Effector CD4-positive, alpha-beta T cell (primary cell): ENCODE results near the gene RASAL1.
A peak's percentile ranks its signal among the peaks of the same experiment; 100 is the strongest.

Experiments
- DNase-seq: peaks from one replicate; pipeline ENCODE4 v3.0.0-alpha.2; 2020

The RASAL1 gene

GRCh38 chr12:113114447-113115178, 20.9 kb downstream of the RASAL1 start:
- no peak for DNase-seq

GRCh38 chr12:113113397-113113796, 22.2 kb downstream of the RASAL1 start:
- no peak for DNase-seq

- DNase-seq: no peak
Measured at GRCh38 chr12:113112043-113112899, 23.3 kb downstream of the RASAL1 start.

- DNase-seq: no peak
Measured at GRCh38 chr12:113111247-113111646, 24.3 kb downstream of the RASAL1 start.

DNA sequence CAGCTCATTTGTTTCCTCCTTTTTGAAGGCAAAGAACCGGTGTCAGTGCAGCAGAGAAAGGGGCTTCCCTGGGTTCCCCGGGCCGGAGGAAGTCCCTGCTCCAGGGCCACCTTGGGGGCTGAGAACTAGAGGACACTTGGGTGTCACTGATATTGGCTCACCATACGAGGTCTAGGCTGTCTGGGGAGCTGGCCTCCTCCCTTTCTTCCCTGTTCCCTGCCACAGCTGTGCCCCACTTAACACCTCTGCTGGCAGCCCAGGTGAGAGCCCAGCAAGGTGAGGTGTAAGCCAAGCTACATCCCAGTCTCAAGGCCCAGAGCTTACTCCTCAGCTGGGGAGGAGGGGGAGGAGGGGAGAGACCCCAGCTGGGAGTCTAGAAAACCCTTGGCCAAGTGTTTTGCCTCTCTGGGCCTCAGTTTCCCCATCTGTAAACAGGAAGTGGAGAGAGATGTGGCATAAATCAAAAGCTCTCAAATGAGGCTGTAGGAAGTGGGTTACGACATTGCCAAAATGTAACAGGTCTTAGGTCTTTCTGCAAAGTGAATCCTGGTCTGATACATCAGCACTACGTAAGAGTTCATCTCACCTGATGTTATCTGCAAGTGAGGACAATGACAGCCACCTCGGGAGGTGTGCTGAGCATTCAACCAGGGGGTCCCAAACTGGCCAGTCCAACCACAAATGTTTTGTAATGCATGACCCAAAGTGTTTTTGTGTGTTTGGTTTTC, 25.5 kb downstream of the RASAL1 start:
- no peak for DNase-seq

- no peak for DNase-seq
Measured at GRCh38 chr12:113109360-113109759, 26.2 kb downstream of the RASAL1 start.

DNA sequence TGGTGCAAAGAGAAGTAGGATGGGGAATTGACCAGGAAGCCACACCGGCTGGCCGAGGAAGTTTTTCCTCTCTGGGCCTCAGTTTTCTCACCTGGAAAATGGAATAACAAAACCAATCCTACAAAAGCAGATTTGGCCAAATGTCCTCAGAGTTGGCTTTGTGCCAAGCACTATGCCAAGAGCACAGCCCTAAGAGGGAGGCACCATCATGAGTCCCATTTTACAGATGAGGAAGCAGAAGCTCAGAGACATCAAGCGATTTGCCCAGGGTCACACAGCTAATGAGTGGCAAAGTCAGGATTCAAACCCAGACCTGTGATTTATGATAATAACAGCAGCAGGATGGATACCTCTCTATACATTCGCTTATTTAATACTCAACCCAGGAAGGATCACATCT, 27.3 kb downstream of the RASAL1 start:
- no peak for DNase-seq

GRCh38 chr12:113106361-113106760, 29.2 kb downstream of the RASAL1 start:
- DNase-seq: no peak

GRCh38 chr12:113105606-113106271, 29.8 kb downstream of the RASAL1 start:
- no peak for DNase-seq

DNA sequence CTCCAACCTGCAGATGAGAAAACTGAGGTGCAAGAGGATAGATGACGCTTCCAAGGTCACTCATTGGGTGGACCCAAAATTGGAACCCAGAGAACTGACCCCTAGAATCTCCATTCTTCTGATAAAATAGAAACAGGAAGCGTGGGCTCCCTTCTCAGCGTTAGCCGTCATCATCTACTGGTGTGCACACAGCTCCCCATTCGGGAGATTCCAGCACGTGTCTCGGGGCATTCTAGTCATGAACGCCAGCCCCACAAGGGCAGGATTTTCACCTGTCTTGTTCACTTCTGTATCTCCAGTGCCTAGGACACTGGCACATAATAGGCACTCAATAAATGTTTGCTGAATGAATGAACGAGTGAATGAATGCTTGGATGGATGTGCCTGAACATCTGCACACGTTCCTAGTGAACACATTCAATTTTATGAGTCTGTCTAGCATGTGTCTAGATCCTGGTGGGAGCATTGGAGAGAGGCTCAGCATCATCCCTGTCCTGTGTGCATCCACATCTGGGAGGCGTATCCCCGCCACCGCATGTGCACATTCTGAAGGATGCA, 30.5 kb downstream of the RASAL1 start:
- DNase-seq: no peak

- peak; percentile 53 for DNase-seq
Measured at GRCh38 chr12:113103756-113104450, 31.7 kb downstream of the RASAL1 start.

- no peak for DNase-seq
Measured at GRCh38 chr12:113102811-113103210, 32.8 kb downstream of the RASAL1 start.

DNA sequence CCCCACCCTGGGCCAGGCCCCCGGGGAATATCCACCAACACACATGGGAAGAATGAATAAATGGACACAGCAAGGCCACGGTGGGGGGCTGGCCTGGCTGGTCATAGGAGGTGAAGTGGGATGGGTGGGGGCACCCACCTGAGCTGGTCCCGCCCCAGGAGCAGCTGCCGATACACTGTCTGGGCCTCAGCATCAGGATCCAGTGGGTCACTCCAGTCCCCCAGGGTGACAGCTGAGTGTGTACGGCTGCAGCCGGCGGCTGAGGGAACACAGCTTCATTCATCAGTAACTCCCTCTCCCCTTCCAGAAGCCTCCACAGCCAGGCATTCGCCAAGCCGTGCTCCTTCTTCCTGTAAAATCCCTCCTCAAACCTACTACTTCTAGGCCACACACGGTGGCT, 33.8 kb downstream of the RASAL1 start:
- no peak for DNase-seq

GRCh38 chr12:113099764-113100163, 35.8 kb downstream of the RASAL1 start:
- no peak for DNase-seq

DNA sequence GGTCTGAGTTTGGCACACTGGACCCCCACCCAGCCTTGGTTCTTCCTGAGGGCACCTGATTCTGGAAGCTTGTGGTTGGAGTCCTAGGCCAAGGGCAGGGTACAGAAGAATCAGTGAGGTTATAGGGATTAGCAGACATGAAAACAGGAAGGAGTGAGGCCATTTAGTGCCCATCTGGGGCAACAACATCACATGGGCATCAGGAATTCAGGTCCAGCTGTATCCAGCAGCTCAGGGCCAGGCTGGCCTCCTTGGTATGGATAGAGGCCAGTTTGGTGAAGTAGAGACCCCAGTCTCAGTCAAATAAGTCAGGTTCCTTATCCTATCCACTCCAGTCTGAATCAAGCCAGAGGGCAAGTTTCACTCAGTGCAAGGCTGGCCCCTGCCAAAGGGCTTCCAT, 36.2 kb downstream of the RASAL1 start:
- DNase-seq: no peak

- DNase-seq: peak; percentile 61
Measured at GRCh38 chr12:113098441-113099028, 37.0 kb downstream of the RASAL1 start.

DNA sequence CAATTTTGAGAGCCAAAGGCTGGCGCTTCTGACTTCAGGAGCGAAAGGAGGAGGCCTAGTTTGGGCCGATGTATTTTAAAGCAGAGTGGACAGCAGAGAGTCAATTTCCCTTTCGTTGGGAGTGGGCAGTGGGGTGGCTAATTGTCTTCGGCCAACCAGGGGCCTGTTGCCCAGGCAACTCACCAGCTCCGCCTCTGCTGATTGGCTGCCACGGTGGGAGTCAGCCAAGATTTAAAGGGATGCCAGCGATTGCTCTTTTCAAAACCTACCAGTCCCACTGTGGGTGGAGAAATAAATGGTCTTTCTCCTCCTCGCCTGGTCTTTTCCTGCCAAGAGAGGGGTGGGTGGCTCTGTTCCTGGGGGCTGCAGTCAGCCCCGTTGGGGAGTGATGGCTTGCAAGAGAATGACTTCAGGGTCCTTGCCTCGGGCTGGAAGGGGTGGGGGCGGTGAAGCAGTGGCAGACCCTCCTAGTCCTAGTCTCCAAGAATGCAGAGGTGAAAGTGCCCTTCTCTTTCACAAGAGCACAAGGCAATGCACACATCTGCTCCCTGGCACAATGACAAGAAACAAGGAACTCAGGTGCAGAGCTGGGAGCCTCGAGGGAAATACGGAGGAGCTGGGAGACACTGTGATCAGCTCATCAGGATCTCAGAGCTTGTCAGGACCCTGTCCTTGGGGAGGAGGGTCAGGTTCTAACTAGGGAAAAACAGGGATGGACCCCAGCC, 37.7 kb downstream of the RASAL1 start:
- no peak for DNase-seq

GRCh38 chr12:113096675-113097461, 38.7 kb downstream of the RASAL1 start:
- DNase-seq: no peak

DNA sequence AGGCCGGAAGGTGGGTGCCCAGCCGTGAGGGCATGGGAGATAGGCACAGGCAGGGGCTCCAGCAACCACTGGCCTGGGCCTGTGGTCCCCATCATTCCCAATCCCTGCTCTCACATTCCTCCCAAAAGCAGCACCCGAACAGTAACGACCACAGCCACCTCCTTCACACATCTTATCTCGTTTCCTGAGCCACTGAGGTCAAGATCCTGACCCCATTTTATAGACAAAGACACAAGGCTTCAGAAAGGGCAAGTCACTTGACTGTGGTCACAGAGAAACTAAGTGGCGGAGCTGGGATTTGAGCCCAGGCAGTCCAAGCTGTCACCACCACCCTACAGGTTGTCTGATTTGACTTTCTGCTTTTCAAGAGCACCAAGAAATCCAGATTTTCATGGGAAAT, 40.2 kb downstream of the RASAL1 start:
- DNase-seq: no peak

GRCh38 chr12:113094738-113095137, 40.8 kb downstream of the RASAL1 start:
- DNase-seq: no peak
